NCI-H2196 (cell line): ENCODE measurements around the gene CD44.
"Not testable (repeated sequence)": the region's sequence is repeated elsewhere in the genome, so short reads cannot be mapped to it uniquely, and the experiment has no call there.

Source experiments
- DNase-seq: peaks from one replicate; lab custom pipeline; 2025; ENCODE audit not compliant: unreplicated experiment; lab: John Stamatoyannopoulos, UW

The CD44 gene

DNA sequence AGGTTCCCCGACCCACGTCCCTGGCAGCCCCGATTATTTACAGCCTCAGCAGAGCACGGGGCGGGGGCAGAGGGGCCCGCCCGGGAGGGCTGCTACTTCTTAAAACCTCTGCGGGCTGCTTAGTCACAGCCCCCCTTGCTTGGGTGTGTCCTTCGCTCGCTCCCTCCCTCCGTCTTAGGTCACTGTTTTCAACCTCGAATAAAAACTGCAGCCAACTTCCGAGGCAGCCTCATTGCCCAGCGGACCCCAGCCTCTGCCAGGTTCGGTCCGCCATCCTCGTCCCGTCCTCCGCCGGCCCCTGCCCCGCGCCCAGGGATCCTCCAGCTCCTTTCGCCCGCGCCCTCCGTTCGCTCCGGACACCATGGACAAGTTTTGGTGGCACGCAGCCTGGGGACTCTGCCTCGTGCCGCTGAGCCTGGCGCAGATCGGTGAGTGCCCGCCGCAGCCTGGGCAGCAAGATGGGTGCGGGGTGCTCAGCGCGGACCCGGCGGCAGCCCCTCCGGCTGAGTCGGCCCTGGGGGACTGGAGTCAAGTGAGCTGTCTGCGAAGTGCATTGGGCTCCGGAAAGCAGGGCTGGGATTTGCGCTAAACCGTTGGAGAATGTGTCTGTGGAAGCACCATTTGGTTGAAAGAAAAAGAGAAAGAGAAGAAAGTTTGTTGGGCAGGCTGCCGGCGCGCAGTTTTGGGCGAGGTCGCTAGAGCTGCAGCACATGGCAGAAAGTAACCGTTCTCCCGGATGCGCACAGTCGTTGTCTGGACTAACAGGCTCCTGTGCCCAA is at the start of gene CD44:
CD44 (plus strand) TSS at position 229 of the 779 bp plus-strand sequence; CDS start at position 362, 133 bp downstream.
- no peak for DNase-seq

DNA sequence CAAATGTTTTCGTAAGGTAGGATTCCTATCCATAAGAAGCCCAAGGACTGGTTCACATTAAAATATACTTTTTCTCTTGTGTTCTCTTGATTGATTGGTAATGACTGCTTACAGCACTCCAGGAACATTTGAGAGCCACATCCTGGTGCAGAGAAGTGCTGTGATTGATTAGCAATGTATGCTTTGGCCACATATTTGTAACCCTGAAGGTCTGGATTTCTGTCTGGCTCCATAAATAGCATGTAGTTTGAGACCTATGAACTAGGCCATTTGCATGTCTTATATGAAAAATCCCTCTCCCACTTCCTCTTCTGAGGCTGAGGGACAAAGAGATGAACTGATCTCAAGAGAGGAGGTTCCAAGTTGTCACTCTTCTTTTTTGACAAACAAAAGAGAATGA is 49.3 kb upstream of the CD44 start:
- no peak for DNase-seq

DNA sequence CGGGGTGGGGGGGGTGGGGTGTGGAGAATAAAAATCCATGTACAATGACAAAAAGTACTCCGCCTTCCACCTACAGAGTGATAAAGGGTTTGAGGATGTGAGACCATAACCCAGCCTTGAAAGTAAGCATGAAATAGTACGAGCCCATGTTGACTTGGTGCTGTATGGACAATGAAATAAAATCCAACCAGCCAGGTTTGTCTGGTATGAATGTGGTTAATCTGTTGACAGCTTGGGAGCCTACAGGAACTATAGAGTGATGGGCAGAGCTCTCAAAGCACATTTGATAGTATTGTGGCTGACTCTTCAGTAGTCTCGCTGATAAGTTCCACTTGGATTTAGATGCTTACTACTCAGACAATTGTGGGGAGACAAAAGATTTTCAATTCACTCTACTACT is 48.8 kb upstream of the CD44 start:
- DNase-seq, result no peak

DNA sequence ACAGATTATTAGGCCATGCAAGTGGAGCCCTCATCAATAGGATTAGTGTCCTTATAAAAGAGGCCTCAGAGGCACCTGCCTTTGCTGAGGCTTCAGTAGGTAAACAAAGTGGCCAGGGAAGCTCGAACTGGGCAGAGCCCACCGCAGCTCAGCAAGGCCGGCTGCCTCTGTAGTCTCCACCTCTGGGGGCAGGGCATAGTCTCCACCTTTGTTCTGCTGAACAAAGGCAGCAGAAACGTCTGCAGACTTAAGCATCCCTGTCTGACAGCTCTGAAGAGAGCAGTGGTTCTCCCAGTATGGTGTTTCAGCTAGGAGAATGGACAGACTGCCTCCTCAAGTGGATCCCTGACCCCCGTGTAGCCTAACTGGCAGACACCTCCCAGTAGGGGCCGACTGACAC is 48.0 kb upstream of the CD44 start:
- not testable (repeated sequence) for DNase-seq

DNA sequence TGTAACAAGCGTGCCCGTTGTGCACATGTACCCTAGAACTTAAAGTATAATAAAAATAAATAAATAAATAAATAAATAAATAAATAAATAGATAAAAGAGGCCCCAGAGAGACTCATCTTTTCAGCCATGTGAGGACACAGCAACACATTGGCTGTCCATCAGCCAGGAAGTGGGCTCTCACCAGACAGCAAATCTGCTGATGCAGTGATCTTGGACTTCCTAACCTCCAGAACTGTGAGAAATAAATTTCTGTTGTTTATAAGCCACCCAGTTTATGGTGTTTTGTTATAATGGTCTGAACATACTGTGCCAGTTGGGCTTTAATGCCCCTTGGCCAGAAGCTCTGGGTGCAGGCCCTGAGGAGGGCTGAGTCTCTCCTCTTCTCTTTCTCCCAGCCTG is 42.2 kb upstream of the CD44 start:
- DNase-seq, result no peak

DNA sequence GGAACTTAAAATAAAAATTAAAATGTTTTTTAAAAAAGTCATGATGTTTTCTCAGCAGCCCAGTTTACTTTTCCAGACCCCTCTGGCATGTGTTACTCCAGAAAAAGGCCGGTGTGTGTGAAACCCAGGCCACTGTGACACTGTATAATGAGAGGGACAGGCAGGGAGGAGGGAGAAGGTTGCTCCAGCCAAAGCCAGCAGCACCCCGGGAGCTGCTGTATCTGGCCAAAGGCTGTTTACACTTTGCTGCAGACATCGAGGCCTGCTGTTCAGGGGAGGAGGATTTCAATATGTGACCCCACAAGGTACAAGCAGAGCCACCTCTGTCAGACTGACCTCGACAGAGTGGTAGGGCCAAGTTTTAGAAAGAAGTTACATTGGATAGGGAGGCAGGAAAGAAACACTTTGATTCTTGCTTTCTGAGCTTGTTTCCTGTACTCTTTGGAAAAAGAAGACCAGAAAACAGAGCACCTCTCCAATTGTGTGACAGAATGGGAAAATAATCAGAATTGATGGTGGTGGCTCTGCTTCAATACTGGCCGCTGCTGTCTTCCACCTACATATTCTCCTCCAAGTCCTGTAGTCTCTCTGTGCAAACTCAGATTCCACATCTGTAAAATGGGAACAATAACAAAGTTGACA is 41.0 kb upstream of the CD44 start:
- no peak for DNase-seq

DNA sequence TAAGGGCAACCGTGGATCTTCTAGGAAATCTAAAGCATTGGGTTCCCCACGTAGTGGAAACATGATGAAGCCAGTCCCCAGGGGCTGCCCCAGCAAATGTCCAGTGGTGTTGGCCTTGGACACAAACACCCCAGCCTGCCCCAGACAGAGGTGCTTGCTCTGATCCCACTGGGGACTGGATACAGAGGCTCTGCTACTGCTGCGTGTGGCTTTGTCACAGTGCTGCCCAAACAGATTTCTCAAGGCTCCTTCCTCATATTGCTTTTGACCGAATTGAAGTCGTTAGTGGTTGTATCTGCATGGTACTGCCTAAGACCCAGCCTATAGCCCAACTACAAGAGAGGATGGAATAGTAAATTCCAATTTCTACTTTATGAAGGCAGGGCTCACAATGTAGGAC is 40.1 kb upstream of the CD44 start:
- no peak for DNase-seq

DNA sequence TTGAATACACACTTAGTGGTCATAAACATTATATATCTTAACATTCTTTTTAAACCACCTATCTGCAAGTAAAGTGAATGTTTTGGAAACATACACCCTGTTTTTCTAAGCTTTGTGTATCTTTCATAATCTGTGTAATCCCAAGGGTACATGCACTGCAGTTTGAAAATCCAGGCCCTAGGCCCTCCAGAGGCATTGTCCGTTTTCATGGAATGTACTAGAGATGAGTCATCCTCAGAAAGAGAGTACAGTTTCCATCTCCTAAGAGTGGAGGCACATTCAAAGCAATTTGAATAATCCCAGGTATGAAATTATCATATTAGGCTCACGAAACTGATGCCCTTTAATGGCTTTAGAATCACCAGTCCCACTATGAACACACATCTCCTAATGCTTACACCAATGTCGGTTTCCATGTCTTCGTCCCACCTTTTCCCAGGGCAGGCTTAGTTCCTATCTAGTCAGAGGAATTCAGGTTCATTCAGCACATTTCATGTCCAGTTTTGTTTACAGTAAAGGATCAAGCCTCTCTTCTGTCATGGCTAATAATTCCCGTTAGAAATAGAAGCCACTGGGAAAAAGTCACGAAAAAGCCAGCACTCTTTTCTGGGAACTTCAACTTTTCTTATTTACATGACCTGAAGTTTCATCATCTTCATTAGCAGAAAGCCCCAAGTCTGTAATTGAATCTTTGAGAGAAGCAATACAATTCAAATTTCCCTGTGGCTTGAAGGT is 39.5 kb upstream of the CD44 start:
- no peak for DNase-seq

DNA sequence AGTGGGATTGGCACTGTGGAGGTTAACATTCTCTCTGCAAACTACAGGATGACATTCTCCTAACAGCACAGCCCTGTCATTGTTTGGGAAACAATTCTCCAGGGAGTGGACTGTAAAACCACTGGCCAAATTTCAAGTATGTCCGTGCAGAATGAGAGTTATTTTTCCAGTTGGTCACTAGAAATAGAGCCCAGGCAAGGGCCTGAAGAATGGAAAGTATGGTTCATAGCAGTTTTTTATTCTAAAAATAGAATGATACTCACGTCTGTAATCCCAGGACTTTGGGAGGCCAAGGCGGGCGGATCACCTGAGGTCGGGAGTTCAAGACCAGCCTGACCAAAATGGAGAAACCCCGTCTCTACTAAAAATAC is 39.0 kb upstream of the CD44 start:
- no peak for DNase-seq

DNA sequence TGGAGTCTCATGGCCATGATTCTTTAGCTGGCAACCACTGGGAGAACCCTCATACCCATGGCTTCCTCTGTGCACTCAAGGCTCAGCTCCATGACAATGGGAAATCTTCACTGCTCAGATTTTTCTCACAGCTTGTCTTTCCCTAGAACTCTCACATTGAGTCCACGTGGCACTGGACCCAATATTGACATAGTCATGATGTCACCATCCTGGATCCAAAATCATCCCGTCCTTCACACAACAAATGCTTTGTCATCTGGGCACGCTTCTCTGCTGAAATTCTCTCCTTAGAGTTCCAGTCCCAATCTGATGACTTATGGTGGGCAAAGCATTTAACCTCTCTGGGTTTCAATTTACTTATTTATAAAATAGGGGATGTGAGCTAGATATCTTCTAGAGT is 37.7 kb upstream of the CD44 start:
- DNase-seq, result no peak

DNA sequence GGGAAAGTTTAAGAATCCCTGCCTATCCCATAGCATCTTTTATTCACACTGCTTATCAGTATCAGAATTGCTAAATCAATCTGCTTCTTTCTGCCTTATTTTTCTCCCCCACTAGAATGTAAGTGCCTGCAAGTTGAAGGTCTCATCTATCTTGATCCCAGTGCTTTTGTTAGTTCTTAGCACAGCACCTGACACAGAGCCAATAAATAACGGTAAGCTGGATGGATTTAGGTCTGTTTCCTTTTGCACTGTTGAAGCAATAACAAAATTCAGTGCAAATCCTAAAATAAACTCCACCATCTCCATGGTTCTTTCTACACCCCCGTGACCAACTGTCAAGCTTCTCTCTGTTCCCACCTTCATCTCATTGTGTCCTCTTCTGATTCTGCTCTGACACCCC is 36.7 kb upstream of the CD44 start:
- DNase-seq, result no peak

DNA sequence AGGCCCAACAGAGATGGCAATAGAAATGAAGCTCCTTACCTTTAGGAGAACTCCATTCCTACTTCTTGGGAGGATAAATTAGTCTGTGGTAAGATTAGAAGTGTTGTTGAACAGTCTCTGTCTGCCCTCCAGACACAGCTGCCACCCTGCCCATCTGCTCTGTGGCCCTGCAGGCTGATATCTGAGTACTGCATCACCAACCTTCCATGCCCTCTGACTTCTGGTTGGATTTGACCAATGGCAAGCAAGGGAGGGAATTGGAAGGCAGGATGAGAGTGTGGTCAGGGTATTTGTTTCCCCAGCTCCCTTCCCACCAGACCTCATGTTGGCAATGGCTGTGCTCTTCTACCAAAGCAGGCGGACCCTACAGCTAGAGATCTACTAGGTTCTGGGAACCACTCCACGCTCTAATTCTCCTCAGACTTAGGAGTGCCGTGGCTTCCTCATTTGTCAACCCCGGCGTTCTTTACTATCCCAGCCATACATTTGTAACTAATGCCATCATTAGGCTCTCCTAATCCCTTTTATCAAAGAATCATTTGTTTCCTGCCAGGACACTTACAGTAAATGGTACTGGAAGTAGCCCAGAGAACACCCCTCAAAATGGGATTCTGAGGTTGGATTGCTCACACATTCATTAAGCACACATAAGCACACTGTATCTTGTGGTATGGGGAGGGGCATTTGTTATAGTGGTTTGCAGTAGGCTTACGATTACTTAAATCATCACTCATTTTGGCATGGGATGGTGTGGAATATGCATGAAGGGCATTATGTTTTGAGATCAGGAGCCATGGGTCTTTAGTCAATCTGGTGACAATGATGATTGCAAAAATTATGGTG is 35.4 kb upstream of the CD44 start:
- no peak for DNase-seq

DNA sequence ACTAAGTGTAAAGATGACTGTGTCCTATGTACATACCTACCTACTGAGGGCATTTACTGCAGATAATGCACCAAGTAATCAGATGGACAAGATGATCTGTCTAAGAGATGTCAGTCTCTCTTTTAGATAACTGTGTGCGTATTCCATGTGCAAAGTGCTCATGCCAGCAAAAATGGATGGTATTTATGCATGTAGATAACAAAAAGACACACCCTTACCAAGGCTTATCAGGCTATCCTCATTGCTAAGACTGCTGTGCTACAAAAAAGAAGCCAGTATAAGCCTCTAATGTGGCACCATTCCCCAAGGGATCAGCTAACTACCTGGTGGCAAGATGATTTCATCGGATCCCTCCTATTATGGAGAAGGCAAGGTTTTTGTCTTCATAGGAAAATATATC is 34.3 kb upstream of the CD44 start:
- DNase-seq, result no peak

DNA sequence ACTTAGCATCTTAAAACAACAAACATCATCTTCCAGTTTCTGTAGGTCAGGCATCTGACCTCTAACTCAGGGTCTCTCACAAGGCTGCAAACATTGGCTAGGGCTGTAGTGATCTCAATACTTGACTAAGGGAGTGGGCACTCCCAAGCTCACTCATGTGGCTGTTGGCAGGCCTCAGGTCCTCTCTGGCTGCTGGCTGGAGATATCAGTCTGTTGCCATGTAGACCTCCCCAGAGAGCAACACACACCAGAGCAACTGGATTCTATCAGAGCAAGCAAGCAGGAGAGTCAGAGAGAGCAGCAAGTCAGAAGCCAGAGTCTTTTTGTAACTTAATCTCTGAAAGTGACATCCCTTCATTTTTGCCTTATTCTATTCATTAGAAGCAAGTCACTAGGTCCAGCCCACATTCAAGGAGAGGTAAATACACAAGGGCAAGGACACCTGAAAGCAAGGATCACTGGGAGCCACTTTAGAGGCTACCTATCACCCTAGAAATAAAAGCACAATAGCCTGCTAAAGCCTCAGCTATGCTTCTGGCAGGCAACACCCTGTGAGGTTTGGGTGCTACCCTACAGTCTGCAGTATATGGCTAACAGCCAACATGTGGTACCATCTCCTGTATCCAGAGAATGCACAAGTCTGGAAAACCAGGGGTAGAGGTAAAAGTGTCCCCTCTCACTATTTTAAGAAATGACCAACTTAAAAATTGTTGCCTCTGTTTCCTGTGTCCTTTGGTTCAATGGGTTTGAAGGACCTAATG is 33.5 kb upstream of the CD44 start:
- DNase-seq, result no peak

DNA sequence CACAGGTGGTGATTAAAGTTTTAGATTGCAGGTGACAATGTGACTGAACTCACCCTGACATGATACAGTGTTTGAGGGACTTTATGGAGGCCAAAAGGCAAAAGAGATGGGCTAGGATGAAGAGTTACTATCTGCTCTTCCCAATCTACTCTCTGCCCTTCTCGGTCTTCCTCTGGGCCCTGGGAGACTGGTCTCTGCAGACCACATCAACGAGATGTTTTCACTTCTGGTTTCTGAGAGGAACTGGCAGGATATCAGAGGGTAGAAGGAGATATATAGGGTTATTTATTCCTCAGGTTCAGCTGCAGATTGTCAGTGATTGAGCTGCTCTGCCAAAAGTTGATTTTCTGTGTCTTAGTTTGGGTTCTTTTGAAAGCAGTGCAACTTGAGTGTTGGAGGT is 32.4 kb upstream of the CD44 start:
- DNase-seq, result no peak

DNA sequence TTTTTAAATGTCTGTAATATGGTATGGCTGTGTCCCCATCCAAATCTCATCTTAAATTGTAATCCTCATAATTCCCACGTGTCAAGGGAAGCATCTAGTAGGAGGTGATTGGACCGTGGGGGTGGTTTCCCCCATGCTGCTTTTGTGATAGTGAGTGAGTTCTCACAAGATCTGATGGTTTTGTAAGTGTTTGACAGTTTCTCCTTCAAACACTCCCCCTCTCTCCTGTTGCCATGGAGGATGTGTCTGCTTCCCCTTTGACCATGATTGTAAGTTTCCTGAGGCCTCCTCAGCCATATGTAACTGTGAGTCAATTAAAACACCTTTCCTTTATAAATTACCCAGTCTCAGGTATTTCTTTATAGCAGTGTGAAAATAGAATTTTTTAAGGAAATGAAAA is 31.1 kb upstream of the CD44 start:
- DNase-seq, result no peak

DNA sequence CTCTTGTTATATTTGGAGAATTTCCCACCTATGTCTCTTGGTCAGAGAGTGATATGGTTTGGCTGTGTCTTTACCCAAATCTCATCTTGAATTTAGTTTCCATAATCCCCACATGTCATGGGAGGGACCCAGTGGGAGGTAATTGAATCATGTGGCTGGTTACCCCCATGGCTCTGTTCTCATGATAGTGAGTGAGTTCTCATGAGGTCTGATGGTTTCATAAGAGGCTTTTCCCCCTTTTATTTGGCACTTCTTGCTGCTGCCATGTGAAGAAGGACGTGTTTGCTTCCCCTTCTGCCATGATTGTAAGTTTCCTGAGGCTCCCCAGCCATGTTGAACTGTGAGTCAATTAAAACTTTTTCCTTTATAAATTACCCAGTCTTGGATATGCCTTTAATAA is 30.6 kb upstream of the CD44 start:
- not testable (repeated sequence) for DNase-seq

DNA sequence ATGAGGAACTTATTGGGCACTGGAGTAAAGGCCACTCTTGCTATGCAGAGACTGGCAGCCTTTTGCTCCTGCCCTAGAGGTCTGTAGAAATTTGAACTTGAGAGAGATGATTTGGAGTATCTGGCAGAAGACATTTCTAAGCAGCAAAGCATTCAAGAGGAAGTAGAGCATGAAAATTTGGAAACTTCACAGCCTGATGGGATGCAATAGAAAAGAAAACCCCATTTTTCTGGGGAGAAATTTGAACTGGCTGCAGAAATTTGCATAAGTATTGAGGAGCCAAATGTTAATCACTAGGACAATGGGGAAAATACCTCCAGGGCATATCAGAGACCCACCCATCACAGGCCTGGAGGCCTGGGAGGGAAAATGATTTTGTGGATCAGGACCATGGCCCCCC is 29.9 kb upstream of the CD44 start:
- DNase-seq, result no peak

DNA sequence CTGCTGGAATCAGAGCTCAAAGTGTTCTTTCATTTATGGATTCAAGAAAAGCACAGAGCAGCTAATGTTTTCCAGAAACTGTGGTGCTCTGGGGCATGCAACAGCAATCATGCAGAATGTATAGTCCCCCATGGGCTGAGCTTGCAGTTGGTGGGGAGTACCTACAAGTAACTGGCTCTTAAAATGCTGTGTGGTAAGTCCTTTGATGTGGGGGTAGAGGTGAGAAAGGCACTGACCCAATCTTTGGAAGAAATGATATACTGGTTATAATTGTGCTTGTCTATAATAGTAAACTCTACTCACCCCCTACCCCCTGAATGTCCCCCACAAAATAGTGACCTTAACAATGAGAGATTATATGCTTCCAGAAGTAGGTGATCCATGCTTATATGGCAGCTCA is 29.1 kb upstream of the CD44 start:
- DNase-seq, result no peak

DNA sequence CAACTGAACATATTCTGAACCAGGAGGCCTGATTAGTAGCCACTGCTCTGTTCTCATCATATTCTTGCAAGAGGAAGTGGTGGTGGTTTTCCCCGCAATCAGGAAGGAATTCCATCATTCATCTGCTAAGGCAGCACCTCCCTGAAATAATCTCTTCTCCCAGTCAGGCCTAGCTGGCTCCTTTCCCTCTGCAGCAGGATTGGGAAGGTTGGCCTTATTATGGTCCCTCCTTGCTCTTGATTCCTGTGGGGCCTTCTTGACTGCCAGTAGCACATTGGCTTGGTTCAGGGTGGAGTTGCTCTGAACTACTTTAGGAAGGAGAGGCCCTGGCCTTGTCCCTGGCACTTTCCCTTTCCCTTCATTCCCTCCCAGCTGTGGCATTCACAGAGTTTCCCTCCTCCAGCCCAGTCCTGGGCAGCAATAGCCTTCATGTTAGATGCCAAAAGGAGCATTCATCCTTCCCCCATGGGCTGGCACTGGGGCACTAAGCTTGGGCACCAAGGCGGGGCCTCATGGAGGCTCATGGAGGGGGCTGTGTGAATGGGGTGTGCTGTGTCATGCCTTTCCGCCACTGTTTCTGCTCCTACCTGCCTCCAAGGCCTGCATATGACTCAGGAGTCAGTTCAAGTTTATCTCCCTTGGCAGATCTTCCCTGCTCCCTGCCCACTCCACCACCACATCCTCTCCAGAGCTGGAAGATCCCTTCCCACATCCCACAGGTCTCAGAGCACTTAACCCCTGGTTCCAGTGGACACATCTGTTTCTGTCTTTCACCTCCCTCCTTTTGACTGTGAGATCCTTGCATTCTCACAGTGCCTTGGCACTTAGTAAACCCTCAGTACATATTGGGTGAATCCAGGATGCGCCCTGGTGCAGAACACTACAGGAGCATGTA is 27.6 kb upstream of the CD44 start:
- DNase-seq, result no peak
